ENCODE measurements around the gene SNX10. TPM values are rescaled to one million over a fixed set of nuclear protein-coding genes. Genes with fewer than 3 reads are reported as not detected.

Gene SNX10
- total and polyA plus RNA-seq, 5 donors, result 1.3 to 3.5 (median 2.8) TPM

- Histone ChIP-seq H3K9me3 (ENCODE audit: control insufficient read depth, low read length) (no peaks in the 10 kb centered on the region), H3K27me3 (ENCODE audit: control insufficient read depth, insufficient read depth) (no peaks in the 10 kb centered on the region), H3K4me3 (ENCODE audit: low read length) (no peak overlapping the region), H3K27ac (ENCODE audit: low read length) (no peak overlapping the region), H3K4me1 (ENCODE audit: control insufficient read depth, insufficient read depth, low read length) (no peaks in the 10 kb centered on the region)
- ATAC-seq, result no peak
- intact Hi-C loops (cut with DNase I), result no loop called here
- 83% methylated on average over 7 of the region's 7 CpGs for WGBS
- DNase-seq, result no peak
These were observed 6.9 kb downstream of the SNX10 start for GRCh38 chr7:26298472-26299058.

GRCh38 chr7:26305090-26305868 is 13.6 kb downstream of the SNX10 start:
- no peaks in the 10 kb centered on the region for H3K27me3 ChIP-seq (ENCODE audit: control insufficient read depth, insufficient read depth)
- intact Hi-C loops (cut with DNase I), result no loop called here
- DNase-seq (no peak), ATAC-seq (no peak)
- H3K9me3 ChIP-seq (ENCODE audit: control insufficient read depth, low read length), result no peaks in the 10 kb centered on the region
- 74% methylated on average over 9 of the region's 9 CpGs for WGBS
- no peaks in the 10 kb centered on the region for H3K4me1 ChIP-seq (ENCODE audit: control insufficient read depth, insufficient read depth, low read length)
- no peak overlapping the region for H3K4me3 ChIP-seq (ENCODE audit: low read length)
- H3K27ac ChIP-seq (ENCODE audit: low read length), result no peak overlapping the region

GRCh38 chr7:26305869-26306665 is 14.4 kb downstream of the SNX10 start:
- DNase-seq (peak in 1 of 3 donors; percentile 22), ATAC-seq (no peak)
- no peaks in the 10 kb centered on the region for H3K9me3 ChIP-seq (ENCODE audit: control insufficient read depth, low read length)
- WGBS, result 87% methylated on average over 16 of the region's 16 CpGs
- no peak overlapping the region for H3K27ac ChIP-seq (ENCODE audit: low read length)
- no peaks in the 10 kb centered on the region for H3K27me3 ChIP-seq (ENCODE audit: control insufficient read depth, insufficient read depth)
- no peak overlapping the region for H3K4me3 ChIP-seq (ENCODE audit: low read length)
- intact Hi-C loops (cut with DNase I), result no loop called here
- H3K4me1 ChIP-seq (ENCODE audit: control insufficient read depth, insufficient read depth, low read length), result no peaks in the 10 kb centered on the region

DNA sequence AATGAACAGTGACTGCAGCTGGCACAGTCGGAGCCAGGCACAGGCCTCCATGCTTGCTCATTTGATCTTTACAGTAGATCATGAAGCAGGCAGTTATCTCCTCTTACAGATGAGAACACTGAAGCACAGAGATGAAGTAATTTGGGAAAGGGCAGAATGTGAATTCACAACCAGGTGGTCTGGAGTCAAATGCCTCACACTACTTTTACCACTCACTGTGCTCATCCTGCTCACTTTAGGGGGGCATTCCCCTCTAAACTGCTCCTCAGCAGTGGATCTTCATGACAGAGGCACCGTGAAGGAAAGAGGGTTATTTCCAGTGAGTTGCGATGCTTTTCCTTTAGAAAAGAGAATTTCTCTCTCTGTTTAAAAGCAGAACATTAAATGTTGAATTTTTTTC is 15.1 kb downstream of the SNX10 start:
- 81% methylated on average over 3 of the region's 3 CpGs for WGBS
- ATAC-seq (no peak), DNase-seq (no peak)
- no peaks in the 10 kb centered on the region for H3K4me1 ChIP-seq (ENCODE audit: control insufficient read depth, insufficient read depth, low read length)
- no peaks in the 10 kb centered on the region for H3K27me3 ChIP-seq (ENCODE audit: control insufficient read depth, insufficient read depth)
- H3K4me3 ChIP-seq (ENCODE audit: low read length), result no peak overlapping the region
- H3K27ac ChIP-seq (ENCODE audit: low read length), result no peak overlapping the region
- intact Hi-C loops (cut with DNase I), result no loop called here
- no peaks in the 10 kb centered on the region for H3K9me3 ChIP-seq (ENCODE audit: control insufficient read depth, low read length)

DNA sequence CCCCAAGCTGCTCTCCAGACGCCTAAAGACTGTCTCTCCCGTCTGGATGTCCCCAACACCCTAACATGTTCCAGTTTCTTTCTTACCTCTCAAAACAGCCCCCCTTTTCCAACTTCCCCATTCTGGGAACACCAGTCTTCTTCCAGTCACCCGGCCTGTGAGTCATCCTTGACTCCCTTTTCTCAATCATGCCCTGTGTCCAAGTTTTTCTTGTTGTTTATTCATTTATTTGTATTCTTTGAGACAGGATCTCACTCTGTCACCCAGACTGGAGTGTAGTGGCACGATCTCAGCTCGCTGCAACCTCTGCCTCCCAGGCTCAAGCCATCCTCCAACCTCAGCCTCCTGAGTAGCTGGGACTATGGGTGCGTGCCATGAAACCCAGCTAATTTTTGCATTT is 15.6 kb downstream of the SNX10 start:
- intact Hi-C loops (cut with DNase I), result no loop called here
- 65% methylated on average over 6 of the region's 6 CpGs for WGBS
- H3K9me3 ChIP-seq (ENCODE audit: control insufficient read depth, low read length), result no peaks in the 10 kb centered on the region
- DNase-seq (peak in 1 of 3 donors; percentile 26), ATAC-seq (peak; percentile 39 to 48)
- H3K27me3 ChIP-seq (ENCODE audit: control insufficient read depth, insufficient read depth), result no peaks in the 10 kb centered on the region
- H3K4me1 ChIP-seq (ENCODE audit: control insufficient read depth, insufficient read depth, low read length), result no peaks in the 10 kb centered on the region
- no peak overlapping the region for H3K27ac ChIP-seq (ENCODE audit: low read length)
- no peak overlapping the region for H3K4me3 ChIP-seq (ENCODE audit: low read length)

GRCh38 chr7:26307791-26308190 is 16.1 kb downstream of the SNX10 start:
- no peaks in the 10 kb centered on the region for H3K9me3 ChIP-seq (ENCODE audit: control insufficient read depth, low read length)
- H3K27ac ChIP-seq (ENCODE audit: low read length), result no peak overlapping the region
- no peaks in the 10 kb centered on the region for H3K4me1 ChIP-seq (ENCODE audit: control insufficient read depth, insufficient read depth, low read length)
- ATAC-seq, result no peak
- no peak overlapping the region for H3K4me3 ChIP-seq (ENCODE audit: low read length)
- no peak for DNase-seq
- no peaks in the 10 kb centered on the region for H3K27me3 ChIP-seq (ENCODE audit: control insufficient read depth, insufficient read depth)
- intact Hi-C loops (cut with DNase I), result no loop called here
- 89% methylated on average over 1 of the region's 1 CpG for WGBS

- H3K27me3 ChIP-seq (ENCODE audit: control insufficient read depth, insufficient read depth), result no peaks in the 10 kb centered on the region
These were observed 16.9 kb downstream of the SNX10 start for GRCh38 chr7:26308551-26308950.

GRCh38 chr7:26309089-26309488 is 17.4 kb downstream of the SNX10 start:
- H3K9me3 ChIP-seq (ENCODE audit: control insufficient read depth, low read length), result no peaks in the 10 kb centered on the region
- DNase-seq, result no peak
- no peak overlapping the region for H3K27ac ChIP-seq (ENCODE audit: low read length)
- intact Hi-C loops (cut with DNase I), result no loop called here
- ATAC-seq, result no peak
- WGBS, result 84% methylated on average over 5 of the region's 5 CpGs
- H3K27me3 ChIP-seq (ENCODE audit: control insufficient read depth, insufficient read depth), result no peaks in the 10 kb centered on the region
- H3K4me3 ChIP-seq (ENCODE audit: low read length), result no peak overlapping the region
- H3K4me1 ChIP-seq (ENCODE audit: control insufficient read depth, insufficient read depth, low read length), result no peaks in the 10 kb centered on the region

More at GRCh38 chr7:26308551-26308950, 16.9 kb downstream of the SNX10 start:
- WGBS, result 97% methylated on average over 4 of the region's 4 CpGs
- DNase-seq (no peak), ATAC-seq (no peak)
- no peaks in the 10 kb centered on the region for H3K9me3 ChIP-seq (ENCODE audit: control insufficient read depth, low read length)
- intact Hi-C loops (cut with DNase I), result no loop called here
- no peak overlapping the region for H3K27ac ChIP-seq (ENCODE audit: low read length)
- H3K4me3 ChIP-seq (ENCODE audit: low read length), result no peak overlapping the region
- no peaks in the 10 kb centered on the region for H3K4me1 ChIP-seq (ENCODE audit: control insufficient read depth, insufficient read depth, low read length)

GRCh38 chr7:26311798-26312197 is 20.1 kb downstream of the SNX10 start:
- no peak overlapping the region for H3K27ac ChIP-seq (ENCODE audit: low read length)
- H3K4me3 ChIP-seq (ENCODE audit: low read length), result no peak overlapping the region
- no peaks in the 10 kb centered on the region for H3K4me1 ChIP-seq (ENCODE audit: control insufficient read depth, insufficient read depth, low read length)
- intact Hi-C loops (cut with DNase I), result no loop called here
- ATAC-seq, result no peak
- no peaks in the 10 kb centered on the region for H3K9me3 ChIP-seq (ENCODE audit: control insufficient read depth, low read length)
- H3K27me3 ChIP-seq (ENCODE audit: control insufficient read depth, insufficient read depth), result no peaks in the 10 kb centered on the region
- DNase-seq, result no peak
- WGBS, result 70% methylated on average over 4 of the region's 4 CpGs

GRCh38 chr7:26317211-26317610 is 25.5 kb downstream of the SNX10 start:
- Histone ChIP-seq H3K27ac (ENCODE audit: low read length) (no peak overlapping the region), H3K27me3 (ENCODE audit: control insufficient read depth, insufficient read depth) (no peaks in the 10 kb centered on the region), H3K4me3 (ENCODE audit: low read length) (no peak overlapping the region), H3K4me1 (ENCODE audit: control insufficient read depth, insufficient read depth, low read length) (no peaks in the 10 kb centered on the region), H3K9me3 (ENCODE audit: control insufficient read depth, low read length) (no peaks in the 10 kb centered on the region)
- intact Hi-C loops (cut with DNase I), result no loop called here
- no peak for ATAC-seq
- DNase-seq, result no peak
- WGBS, result 84% methylated on average over 3 of the region's 3 CpGs

DNA sequence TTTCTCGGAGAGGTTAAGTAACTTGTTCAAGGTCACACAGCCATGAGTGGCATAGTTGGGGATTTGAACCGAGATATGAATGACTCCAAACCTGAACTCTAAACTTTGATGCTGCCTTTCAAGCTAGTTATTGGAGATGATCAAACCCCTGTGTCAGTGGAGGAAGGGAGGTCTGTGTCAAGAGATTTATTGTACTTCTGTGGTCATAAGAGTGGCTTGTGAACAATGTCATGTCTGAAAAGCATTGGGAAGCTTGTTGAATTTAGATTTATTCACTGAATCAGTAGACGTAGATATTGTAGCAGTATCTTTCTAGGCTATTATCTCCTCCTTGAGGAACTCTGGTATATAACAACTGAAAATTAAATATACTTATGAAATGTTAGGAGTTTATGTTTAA is 27.3 kb downstream of the SNX10 start:
- Histone ChIP-seq H3K27me3 (ENCODE audit: control insufficient read depth, insufficient read depth) (no peaks in the 10 kb centered on the region), H3K4me3 (ENCODE audit: low read length) (no peak overlapping the region), H3K27ac (ENCODE audit: low read length) (no peak overlapping the region), H3K9me3 (ENCODE audit: control insufficient read depth, low read length) (no peaks in the 10 kb centered on the region), H3K4me1 (ENCODE audit: control insufficient read depth, insufficient read depth, low read length) (no peaks in the 10 kb centered on the region)
- ATAC-seq, result no peak
- intact Hi-C loops (cut with DNase I), result no loop called here
- WGBS, result 70% methylated on average over 3 of the region's 3 CpGs
- no peak for DNase-seq

Data from right cardiac atrium (tissue), 5 donors.